T-cell (primary cell): ENCODE measurements around the gene SLC47A2. TPM values are rescaled to one million over a fixed set of nuclear protein-coding genes. Genes with fewer than 3 reads are reported as not detected.

Experiments
- ATAC-seq, 4 experiments: fragments of 200-7000 bp in 3 of 4; fragments of 150-1000 bp in 1 of 4; cut with Tn5 transposase; replicated peaks in 1 of 4; 1 replicate in 3 of 4; 2 replicates in 1 of 4; pipeline ENCODE4 v1.10.0; 2021; ENCODE audit warnings: moderate library complexity in 3 of 4, mild to moderate bottlenecking in 2 of 4, moderate number of reproducible peaks in 1 of 4
- CTCF ChIA-PET, 2 donors: fragments of 300-600 bp; sonication (Branson Sonifier 250); formaldehyde crosslinking; loops; one replicate each; lab custom pipeline; 2022; ENCODE audit warnings: antibody characterized with exemption in 2 of 2; lab: Charles Lee
- POLR2A ChIA-PET, 2 donors: fragments of 300-600 bp; sonication (Branson Sonifier 250); formaldehyde crosslinking; loops; one replicate each; lab custom pipeline; 2022; ENCODE audit warnings: antibody characterized with exemption in 2 of 2; lab: Charles Lee
- DNase-seq, 35 experiments: peaks; one replicate each; pipeline versions ENCODE4 v3.0.0 to v3.0.0-alpha.2; 2013 to 2023
- H3K27ac ChIP-seq: one replicate; pipeline ENCODE4 v1.5.1; 2013; ENCODE audit warnings: low read length
- H3K27me3 ChIP-seq, 2 experiments: replicated peaks in 1 of 2; 1 replicate in 1 of 2; 2 replicates in 1 of 2; pipeline versions ENCODE4 v1.6.1 to v1.7.0; 2013; ENCODE audit warnings: low read length in 1 of 2, mixed read lengths in 1 of 2; ENCODE audit not compliant: control insufficient read depth in 2 of 2, insufficient read depth in 2 of 2; ENCODE audit errors: extremely low read depth in 1 of 2
- H3K36me3 ChIP-seq, 2 donors: 1 replicate in 1 of 2; 2 replicates in 1 of 2; pipeline versions ENCODE4 v1.6.1 to v1.7.0; 2013; ENCODE audit warnings: low read length in 1 of 2; ENCODE audit not compliant: control insufficient read depth in 2 of 2, insufficient read depth in 1 of 2; ENCODE audit errors: extremely low read depth in 1 of 2
- H3K4me1 ChIP-seq, 2 experiments: 1 replicate in 1 of 2; 2 replicates in 1 of 2; pipeline versions ENCODE4 v1.6.1 to v1.7.0; 2013; ENCODE audit warnings: low read length in 2 of 2, mixed read lengths in 1 of 2; ENCODE audit not compliant: insufficient read depth in 2 of 2, control insufficient read depth in 1 of 2; ENCODE audit errors: extremely low read depth in 1 of 2
- H3K4me3 ChIP-seq, 2 donors: 1 replicate in 1 of 2; 2 replicates in 1 of 2; pipeline versions ENCODE4 v1.5.1 to v1.7.0; 2013; ENCODE audit warnings: mild to moderate bottlenecking in 2 of 2, low read length in 1 of 2, moderate library complexity in 1 of 2; ENCODE audit not compliant: control insufficient read depth in 1 of 2; ENCODE audit errors: extremely low read depth in 1 of 2
- H3K9me3 ChIP-seq: 2 replicates; pipeline ENCODE4 v1.7.0; 2013
- H3K27ac Mint-ChIP-seq, 2 donors: one replicate each; pipeline ENCODE4 v1.8.0; 2020 to 2021; ENCODE audit warnings: mild to moderate bottlenecking in 2 of 2, mixed read lengths in 2 of 2
- H3K27me3 Mint-ChIP-seq, 2 donors: one replicate each; pipeline ENCODE4 v1.8.0; 2021 to 2022; ENCODE audit warnings: mixed read lengths in 2 of 2
- H3K36me3 Mint-ChIP-seq: one replicate; pipeline ENCODE4 v1.8.0; 2021; ENCODE audit warnings: mixed read lengths
- H3K4me1 Mint-ChIP-seq, 3 donors: one replicate each; pipeline ENCODE4 v1.8.0; 2020 to 2022; ENCODE audit warnings: mixed read lengths in 3 of 3, mild to moderate bottlenecking in 1 of 3
- H3K4me3 Mint-ChIP-seq, 3 donors: one replicate each; pipeline ENCODE4 v1.8.0; 2020 to 2022; ENCODE audit warnings: mild to moderate bottlenecking in 3 of 3, mixed read lengths in 3 of 3, moderate library complexity in 3 of 3
- H3K9me3 Mint-ChIP-seq, 3 donors: one replicate each; pipeline ENCODE4 v1.8.0; 2020 to 2022; ENCODE audit warnings: mixed read lengths in 3 of 3
- WGBS: methylation state at CpG from one replicate; pipeline ENCODE4 v1.1.5; 2013; ENCODE audit warnings: missing lambda C conversion rate; ENCODE audit not compliant: insufficient coverage; 5-methylcytosine and 5-hydroxymethylcytosine counted together
- total RNA-seq, 35 experiments: library from RNA in 6 of 35; stranded (reverse) in 6 of 35; fragments of 120-200 nt in 1 of 35; gene quantifications; one replicate each; pipeline versions ENCODE4 v1.2.1 to v1.2.4 and lab custom pipeline; 2013 to 2026

SLC47A2 gene
- total RNA-seq, 5 donors from 2014 or later (not counting 1 experiment from before 2014, with no cell fraction given): not detected

DNA sequence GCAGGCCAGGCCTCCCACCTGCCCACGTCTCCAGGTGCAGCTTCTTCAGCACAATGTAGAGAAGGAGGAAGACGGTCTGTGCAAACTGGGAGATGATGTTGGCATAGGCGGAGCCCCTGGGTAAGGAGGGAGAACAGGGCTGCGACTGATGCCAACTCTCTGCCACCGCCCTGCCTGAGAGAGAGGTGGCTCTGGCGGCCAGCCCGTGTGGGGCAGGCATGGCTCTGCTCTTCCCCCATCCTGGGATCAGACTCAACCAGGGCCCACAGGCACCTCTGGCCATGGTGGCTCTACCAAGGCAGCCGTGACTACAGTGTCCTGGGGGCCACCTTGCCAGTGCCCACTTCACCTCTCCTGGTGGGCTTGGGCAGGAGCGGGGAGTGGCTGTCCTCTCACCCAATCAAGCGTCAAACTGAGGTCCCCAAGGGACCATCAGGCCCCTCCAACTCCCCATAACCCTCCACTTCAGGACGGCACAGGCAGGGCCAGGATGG lies 8.6 kb downstream of the SLC47A2 start:
- H3K9me3 ChIP-seq: no peaks in the 10 kb centered on the region
- Mint-ChIP-seq H3K4me3 (no peak overlapping the region), H3K9me3 (no peaks in the 10 kb centered on the region), H3K36me3 (no peaks in the 10 kb centered on the region), H3K27me3 (no peaks in the 10 kb centered on the region), H3K27ac (no peak overlapping the region), H3K4me1 (no peaks in the 10 kb centered on the region)
- no peak overlapping the region for H3K27ac ChIP-seq
- ChIA-PET CTCF (no interaction called here), POLR2A (no interaction called here)
- no peak overlapping the region for H3K4me3 ChIP-seq
- no peaks in the 10 kb centered on the region for H3K27me3 ChIP-seq
- no peaks in the 10 kb centered on the region for H3K4me1 ChIP-seq
- DNase-seq: no peak
- ATAC-seq: no peak
- H3K36me3 ChIP-seq: no peaks in the 10 kb centered on the region
- 89% methylated on average over 11 of the region's 11 CpGs for WGBS

DNA sequence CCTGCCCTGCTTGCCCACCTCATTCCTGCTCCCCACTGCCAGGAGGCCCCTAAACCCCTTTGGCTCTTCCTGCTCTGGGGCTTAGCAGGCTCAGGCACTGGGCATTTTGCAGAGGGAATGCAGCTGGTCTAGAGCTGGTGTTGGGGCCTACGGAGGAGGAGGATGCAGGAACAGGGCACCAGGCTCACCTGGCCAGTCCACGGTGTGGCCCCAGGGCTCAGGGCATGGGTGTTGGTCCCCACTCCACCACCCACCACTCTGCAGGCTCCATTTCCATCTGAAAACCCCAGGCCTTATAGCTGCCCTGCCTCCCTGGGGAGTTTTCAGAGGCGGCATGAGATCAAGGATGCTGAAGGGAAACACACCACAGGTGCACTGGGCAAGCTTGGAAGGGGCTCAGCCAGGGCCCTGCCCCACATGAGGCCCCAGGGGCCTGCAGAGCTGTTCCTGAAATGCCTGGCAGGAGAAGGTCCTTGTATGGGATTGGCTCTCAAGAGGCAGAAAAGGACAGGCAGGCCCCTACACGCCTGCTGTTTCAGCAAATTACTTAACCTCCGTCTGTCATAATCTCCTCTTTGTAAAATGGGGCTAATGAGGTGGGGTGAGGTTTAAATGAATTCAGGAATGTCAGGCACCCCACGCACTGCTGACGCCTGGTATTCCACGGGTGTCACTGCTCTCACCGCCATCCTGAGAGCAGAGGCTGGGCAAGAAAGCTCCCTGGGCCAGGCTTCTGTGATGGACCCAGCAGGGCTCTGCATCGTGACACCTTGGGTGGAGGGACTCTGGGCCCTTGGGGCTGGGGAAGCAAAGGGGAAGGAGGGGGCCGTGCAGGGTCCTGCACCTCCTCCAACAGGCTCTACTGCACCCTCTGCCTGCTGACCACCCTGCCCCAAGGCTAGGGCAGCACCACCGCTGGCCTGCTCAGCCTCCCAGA lies 9.3 kb downstream of the SLC47A2 start:
- Mint-ChIP-seq H3K4me1 (no peaks in the 10 kb centered on the region), H3K9me3 (no peaks in the 10 kb centered on the region), H3K4me3 (no peak overlapping the region), H3K36me3 (no peaks in the 10 kb centered on the region), H3K27me3 (no peaks in the 10 kb centered on the region), H3K27ac (no peak overlapping the region)
- Histone ChIP-seq H3K36me3 (no peaks in the 10 kb centered on the region), H3K27ac (no peak overlapping the region), H3K4me3 (no peak overlapping the region), H3K4me1 (no peaks in the 10 kb centered on the region), H3K9me3 (no peaks in the 10 kb centered on the region), H3K27me3 (no peaks in the 10 kb centered on the region)
- 79% methylated on average over 8 of the region's 12 CpGs for WGBS
- no peak for ATAC-seq
- ChIA-PET CTCF (interaction anchor here in 1 of 2 donors (0.5 kb wide), 1 partner anchor 16 kb away, joined by 4 read pairs; no protein-coding TSS in a partner anchor), POLR2A (no interaction called here)
- DNase-seq: no peak

DNA sequence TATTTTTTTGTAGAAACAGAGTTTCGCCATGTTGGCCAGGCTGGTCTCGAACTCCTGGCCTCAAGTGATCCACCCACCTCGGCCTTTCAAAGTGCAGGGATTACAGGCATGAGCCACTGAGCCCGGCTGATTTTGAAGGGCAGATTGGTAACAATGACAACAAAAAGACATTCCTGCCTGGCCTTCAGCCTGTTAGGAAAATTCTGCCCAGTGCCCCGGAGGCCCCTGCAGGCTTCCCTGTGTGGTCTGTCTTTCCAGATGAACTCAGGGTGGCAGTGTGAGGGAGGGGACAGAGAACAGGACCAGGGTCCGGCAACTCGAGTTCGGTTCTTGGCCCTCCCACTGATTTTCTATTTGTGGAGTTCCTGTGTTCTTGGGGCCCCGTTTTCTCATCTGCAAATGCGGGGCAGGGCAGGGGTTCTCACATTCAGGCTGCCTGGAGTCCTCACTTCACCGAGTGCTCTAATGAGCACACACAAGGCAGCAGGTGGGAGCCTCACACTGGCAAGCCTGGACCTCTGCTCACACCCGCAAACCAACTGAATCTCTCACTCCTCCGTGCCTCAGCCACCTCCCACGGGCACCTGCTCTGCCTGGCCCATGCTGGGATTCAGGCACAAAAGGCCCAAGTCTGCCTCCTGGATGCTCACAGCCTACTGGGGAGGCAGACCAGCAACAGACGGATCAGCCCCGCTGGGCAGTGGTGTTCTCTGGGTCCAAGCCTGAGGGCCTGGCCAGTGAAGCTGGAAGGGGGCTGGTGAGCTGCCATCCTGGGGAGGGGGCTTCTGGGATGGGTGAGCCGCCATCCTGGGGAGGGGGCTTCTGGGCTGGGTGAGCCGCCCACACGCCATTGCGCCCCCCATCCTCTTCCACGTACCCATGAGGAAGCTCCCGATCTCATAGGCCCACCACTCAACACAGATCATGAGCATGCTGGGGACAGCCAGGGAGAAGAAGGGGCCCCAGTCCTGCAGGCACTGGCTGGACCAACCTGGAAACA lies 10.3 kb downstream of the SLC47A2 start:
- Mint-ChIP-seq H3K27ac (no peak overlapping the region), H3K9me3 (no peaks in the 10 kb centered on the region), H3K27me3 (no peaks in the 10 kb centered on the region), H3K4me3 (no peak overlapping the region), H3K36me3 (no peaks in the 10 kb centered on the region), H3K4me1 (no peaks in the 10 kb centered on the region)
- no peak for ATAC-seq
- Histone ChIP-seq H3K36me3 (no peaks in the 10 kb centered on the region), H3K27ac (no peak overlapping the region), H3K4me3 (no peak overlapping the region), H3K27me3 (no peaks in the 10 kb centered on the region), H3K4me1 (no peaks in the 10 kb centered on the region), H3K9me3 (no peaks in the 10 kb centered on the region)
- DNase-seq: no peak
- ChIA-PET CTCF (interaction anchor here in 1 of 2 donors (0.5 kb wide), 1 partner anchor 224 kb away, joined by 5 read pairs; no protein-coding TSS in a partner anchor), POLR2A (no interaction called here)
- WGBS: 87% methylated on average over 18 of the region's 22 CpGs

DNA sequence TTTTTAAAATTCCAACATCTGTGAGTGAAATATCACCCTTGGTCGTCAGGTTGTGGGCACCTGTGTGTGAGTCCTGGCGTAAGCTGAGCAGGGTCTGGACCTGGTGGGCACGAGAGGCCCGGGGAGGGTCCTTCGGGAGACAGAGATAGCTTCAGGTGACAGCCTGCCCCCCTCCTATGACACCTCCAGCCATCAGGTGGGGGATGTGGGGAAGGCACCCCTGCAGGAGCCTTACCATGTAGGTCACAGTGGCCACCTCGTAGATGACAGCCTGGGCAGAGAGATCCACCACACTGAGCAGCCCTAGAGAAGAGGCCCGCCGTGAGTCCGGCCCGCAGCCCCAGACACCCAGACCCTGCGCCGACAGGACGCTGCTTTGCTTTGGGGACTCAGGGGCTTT lies 11.2 kb downstream of the SLC47A2 start:
- no peaks in the 10 kb centered on the region for H3K27me3 ChIP-seq
- Mint-ChIP-seq H3K27ac (no peak overlapping the region), H3K27me3 (no peaks in the 10 kb centered on the region), H3K4me1 (no peaks in the 10 kb centered on the region), H3K4me3 (no peak overlapping the region), H3K9me3 (no peaks in the 10 kb centered on the region), H3K36me3 (no peaks in the 10 kb centered on the region)
- no peaks in the 10 kb centered on the region for H3K9me3 ChIP-seq
- WGBS: 87% methylated on average over 6 of the region's 13 CpGs
- H3K4me3 ChIP-seq: no peak overlapping the region
- no peaks in the 10 kb centered on the region for H3K4me1 ChIP-seq
- DNase-seq (no peak), ATAC-seq (no peak)
- CTCF ChIA-PET: interaction anchor here in 1 of 2 donors (0.5 kb wide), 1 partner anchor 223 kb away, joined by 5 read pairs; no protein-coding TSS in a partner anchor
- H3K27ac ChIP-seq: no peak overlapping the region
- no peaks in the 10 kb centered on the region for H3K36me3 ChIP-seq
- POLR2A ChIA-PET: no interaction called here

DNA sequence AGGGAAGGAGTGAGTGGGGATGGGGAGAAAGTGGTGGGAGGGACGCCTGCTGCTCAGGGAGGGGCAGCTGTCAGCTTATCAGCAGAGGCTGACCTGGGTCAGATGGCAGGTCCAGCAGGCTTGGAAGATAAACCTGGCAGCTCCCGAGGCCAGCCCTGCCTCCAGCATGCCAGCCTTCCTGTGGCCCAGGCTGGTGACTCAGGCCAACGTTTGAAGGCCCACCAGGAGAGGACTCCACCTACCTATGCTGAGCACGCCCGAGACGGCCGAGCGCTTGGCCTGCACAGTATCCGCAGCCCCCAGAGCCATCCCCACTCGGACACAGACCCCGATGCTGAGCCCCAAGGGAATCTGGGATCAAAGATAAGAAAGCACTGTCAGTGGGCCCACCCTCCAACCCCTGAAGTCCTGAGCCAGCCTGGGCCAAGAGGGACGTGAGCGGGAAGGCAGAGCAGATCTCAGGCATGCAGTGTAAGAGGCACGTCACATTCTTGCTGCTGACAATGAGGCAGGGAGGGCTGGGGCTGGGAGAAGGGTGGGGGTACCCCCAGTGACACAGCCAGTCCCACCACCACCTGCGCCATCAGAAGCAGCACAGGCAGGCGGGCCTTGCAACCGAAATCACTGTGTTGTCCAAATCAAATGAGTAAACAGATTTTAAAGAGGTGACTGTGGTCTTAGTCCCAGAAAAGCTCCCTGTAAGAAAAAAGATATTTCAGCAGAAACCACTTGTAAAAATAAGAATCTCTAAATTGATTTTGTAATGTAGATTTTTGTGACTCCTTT lies 12.4 kb downstream of the SLC47A2 start:
- H3K36me3 Mint-ChIP-seq: no peaks in the 10 kb centered on the region
- no peaks in the 10 kb centered on the region for H3K27me3 ChIP-seq
- no peak overlapping the region for H3K27ac Mint-ChIP-seq
- H3K4me3 ChIP-seq: no peak overlapping the region
- H3K4me1 ChIP-seq: no peaks in the 10 kb centered on the region
- ChIA-PET CTCF (no interaction called here), POLR2A (no interaction called here)
- no peaks in the 10 kb centered on the region for H3K36me3 ChIP-seq
- no peak overlapping the region for H3K4me3 Mint-ChIP-seq
- no peak overlapping the region for H3K27ac ChIP-seq
- H3K9me3 ChIP-seq: no peaks in the 10 kb centered on the region
- H3K9me3 Mint-ChIP-seq: no peaks in the 10 kb centered on the region
- WGBS: 87% methylated on average over 11 of the region's 17 CpGs
- ATAC-seq (no peak), DNase-seq (no peak)
- H3K4me1 Mint-ChIP-seq: no peaks in the 10 kb centered on the region
- H3K27me3 Mint-ChIP-seq: no peaks in the 10 kb centered on the region
